Measurements from ENCODE around the gene GAS6. TPM values are rescaled to one million over a fixed set of nuclear protein-coding genes. Genes with fewer than 3 reads are reported as not detected.

The GAS6 gene
- total RNA-seq: 184 and 227 TPM in 2 replicates

GRCh38 chr13:113863524-113864272 is at the start of gene GAS6:
TSS of gene GAS6 (minus strand) at chr13:113864076. CDS start at chr13:113863920, 156 bp downstream.

Other genes starting within 250 kb of the GAS6 start
- not detected in 2 replicates for gene ATP4B, start 205.9 kb downstream of the GAS6 start, total RNA-seq
- under 0.01 TPM in 1 of 2 replicates, not detected in the other for gene GRK1, start 196.9 kb downstream of the GAS6 start, total RNA-seq
- 0.66 and 2.4 TPM in 2 replicates for gene TMEM255B, start 104.8 kb downstream of the GAS6 start, total RNA-seq
- gene C13orf46, start 110.0 kb upstream of the GAS6 start, total RNA-seq: 0.44 and 0.86 TPM in 2 replicates

All from placental pericyte (primary cell).